HCT116 (cell line): ENCODE data around the gene CD22.

Experiments
- EZH2phosphoT487 ChIP-seq: fragments of 200-600 bp; IDR thresholded peaks from 2 replicates; pipeline ENCODE4 v1.6.1; 2018; ENCODE audit warnings: antibody characterized with exemption, borderline replicate concordance
- SRF ChIP-seq: IDR thresholded peaks from 2 replicates; pipeline ENCODE4 v1.6.1; 2012; ENCODE audit warnings: low read depth
- YY1 ChIP-seq: IDR thresholded peaks from 2 replicates; pipeline ENCODE4 v1.6.1; 2011; ENCODE audit warnings: low read length, low read depth, moderate library complexity, mild to moderate bottlenecking; ENCODE audit not compliant: insufficient replicate concordance; ENCODE audit errors: extremely low read depth
- TF ChIP-seq, protein P1 (sequence below), 3 experiments: fragments of 200-600 bp in 1 of 3; sonication (generic) in 1 of 3; IDR thresholded peaks in 2 of 3; conservative IDR thresholded peaks in 1 of 3; 2 replicates each; pipeline ENCODE4 v1.5.1; 2012 to 2017; ENCODE audit warnings: low read depth in 2 of 3, low read length in 2 of 3, antibody characterized with exemption in 1 of 3, borderline replicate concordance in 1 of 3, control low read depth in 1 of 3, mild to moderate bottlenecking in 1 of 3, mixed read lengths in 1 of 3, mixed run types in 1 of 3, moderate library complexity in 1 of 3; ENCODE audit not compliant: insufficient read depth in 1 of 3

DNA sequence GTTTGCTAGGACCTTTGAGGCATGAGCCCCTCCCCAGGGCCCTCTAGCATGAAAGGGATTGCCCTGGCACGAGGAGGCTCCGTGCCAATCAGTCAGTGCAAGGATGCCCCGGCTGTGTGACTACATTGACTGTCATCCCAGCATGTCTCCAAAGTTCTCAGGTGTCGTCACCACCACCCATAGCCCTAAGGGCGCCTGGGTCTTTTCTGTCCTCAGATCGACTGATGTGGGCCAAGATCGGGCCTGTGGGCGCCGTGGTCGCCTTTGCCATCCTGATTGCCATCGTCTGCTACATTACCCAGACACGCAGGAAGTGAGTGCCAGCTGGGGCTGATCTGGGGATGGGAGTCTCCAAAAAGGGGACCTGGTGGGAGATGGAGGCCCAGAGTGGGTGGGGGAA is 18.7 kb upstream of the CD22 start:
- TF ChIP-seq EZH2phosphoT487 (no peak), SRF (no peak), YY1 (no peak)
- TF ChIP-seq, protein P1, sequence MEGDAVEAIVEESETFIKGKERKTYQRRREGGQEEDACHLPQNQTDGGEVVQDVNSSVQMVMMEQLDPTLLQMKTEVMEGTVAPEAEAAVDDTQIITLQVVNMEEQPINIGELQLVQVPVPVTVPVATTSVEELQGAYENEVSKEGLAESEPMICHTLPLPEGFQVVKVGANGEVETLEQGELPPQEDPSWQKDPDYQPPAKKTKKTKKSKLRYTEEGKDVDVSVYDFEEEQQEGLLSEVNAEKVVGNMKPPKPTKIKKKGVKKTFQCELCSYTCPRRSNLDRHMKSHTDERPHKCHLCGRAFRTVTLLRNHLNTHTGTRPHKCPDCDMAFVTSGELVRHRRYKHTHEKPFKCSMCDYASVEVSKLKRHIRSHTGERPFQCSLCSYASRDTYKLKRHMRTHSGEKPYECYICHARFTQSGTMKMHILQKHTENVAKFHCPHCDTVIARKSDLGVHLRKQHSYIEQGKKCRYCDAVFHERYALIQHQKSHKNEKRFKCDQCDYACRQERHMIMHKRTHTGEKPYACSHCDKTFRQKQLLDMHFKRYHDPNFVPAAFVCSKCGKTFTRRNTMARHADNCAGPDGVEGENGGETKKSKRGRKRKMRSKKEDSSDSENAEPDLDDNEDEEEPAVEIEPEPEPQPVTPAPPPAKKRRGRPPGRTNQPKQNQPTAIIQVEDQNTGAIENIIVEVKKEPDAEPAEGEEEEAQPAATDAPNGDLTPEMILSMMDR (IDR thresholded peaks at IDR 0.05 in 2 of 3, conservative IDR thresholded peaks at IDR 0.05 in 1 of 3; ENCODE audit: borderline replicate concordance in 1 of 3, insufficient read depth in 1 of 3, low read depth in 2 of 3, low read length in 2 of 3) = no peak
